ENCODE measurements around the gene HIPK2. TPM values are rescaled to one million over a fixed set of nuclear protein-coding genes. Genes with fewer than 3 reads are reported as not detected.

The HIPK2 gene
- polyA plus RNA-seq, 2 of the 4 experiments (the other 2 are of a cell fraction) = 11.3 to 12.1 TPM

DNA sequence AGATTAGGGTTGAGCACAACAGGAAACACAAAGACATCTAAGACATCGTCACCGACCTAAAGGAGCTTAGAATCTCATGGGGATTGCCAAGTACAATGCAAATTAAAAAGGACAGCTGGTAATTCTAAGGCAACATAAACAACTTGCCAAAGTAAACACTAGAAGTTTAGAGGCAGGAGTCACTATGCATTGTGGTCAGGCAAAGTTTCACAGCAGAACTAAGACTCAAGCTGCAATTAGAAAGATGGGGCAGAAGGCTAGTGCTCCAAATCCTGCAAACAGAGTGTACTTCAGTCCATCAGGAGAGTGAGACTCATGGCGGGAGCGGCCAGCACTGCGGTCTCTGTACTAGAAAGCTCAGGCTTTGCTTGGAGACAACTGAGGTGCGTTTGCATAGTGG, 52.7 kb downstream of the HIPK2 start:
- WGBS (ENCODE audit: missing lambda C conversion rate) = 77% methylated on average over 6 of the region's 6 CpGs
- TF ChIP-seq MYC (IDR thresholded peaks at IDR 0.05; ENCODE audit: borderline replicate concordance, low read length) (no peak), POLR2A (IDR thresholded peaks at IDR 0.05; ENCODE audit: low read length) (no peak), CHD2 (IDR thresholded peaks at IDR 0.05; ENCODE audit: low read length, partially characterized antibody) (no peak), RNF2 (IDR thresholded peaks at IDR 0.05; ENCODE audit: borderline replicate concordance, low read depth) (no peak), PHF8 (IDR thresholded peaks at IDR 0.05; ENCODE audit: borderline replicate concordance, low read depth) (no peak), FOXS1 (CRISPR knock-in tag; IDR thresholded peaks at IDR 0.05) (no peak), BHLHE40 (IDR thresholded peaks at IDR 0.05; ENCODE audit: low read depth, low read length) (no peak), CHD4 (IDR thresholded peaks at IDR 0.05; ENCODE audit: borderline replicate concordance) (no peak)
- Histone ChIP-seq H3K9me3 (no peaks in the 10 kb centered on the region), H3K27ac (peak overlapping the region; percentile 45 to 71; a peak in 5 of 6 replicates), H3K4me3 (no peak overlapping the region), H3K4me1 (peaks cover 79% of the 10 kb centered on the region), H3K4me2 (peak overlapping the region; percentile 46)
- ChIA-PET CTCF (interaction anchor here (0.6 to 1.2 kb wide), 3 partner anchors 13 to 132 kb away, joined by 3 read pairs; no protein-coding TSS in a partner anchor), POLR2A (no interaction called here)
- no peak for FAIRE-seq
- ATAC-seq = peak; percentile 24 to 42; a peak in 4 of 6 replicates
- no peak for DNase-seq (ENCODE audit: low read depth in 1 of 2, low spot score in 1 of 2)

DNA sequence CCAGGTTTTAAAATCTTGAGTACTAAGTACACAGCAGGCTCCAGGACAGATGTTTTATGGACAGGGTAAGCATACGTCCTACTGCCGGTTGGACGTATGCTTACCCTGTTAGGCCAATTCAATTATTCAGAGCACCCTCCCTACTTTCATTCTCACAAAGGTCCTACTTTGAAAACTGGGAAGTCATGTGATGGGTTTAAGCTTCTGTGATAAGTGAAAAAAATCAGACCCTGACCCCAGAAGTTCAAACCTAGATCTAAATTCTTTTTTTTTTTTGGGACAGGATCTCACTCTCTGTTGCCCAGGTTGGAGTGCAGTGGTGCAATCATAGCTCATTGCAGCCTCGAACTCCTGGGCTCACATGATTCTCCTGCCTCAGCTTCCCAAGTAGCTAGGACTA, 55.2 kb downstream of the HIPK2 start:
- Histone ChIP-seq H3K9me3 (no peaks in the 10 kb centered on the region), H3K4me2 (peak overlapping the region; percentile 54), H3K4me3 (no peak overlapping the region), H3K4me1 (peaks cover 75% of the 10 kb centered on the region), H3K27ac (peak overlapping the region; percentile 39 to 61; a peak in 5 of 6 replicates)
- POLR2A ChIA-PET = interaction anchor here (0.6 kb wide), 1 partner anchor 181 kb away, joined by 3 read pairs; no protein-coding TSS in a partner anchor
- DNase-seq (ENCODE audit: low read depth in 1 of 2, low spot score in 1 of 2) (no peak), ATAC-seq (no peak), FAIRE-seq (no peak)
- TF ChIP-seq, protein P1, sequence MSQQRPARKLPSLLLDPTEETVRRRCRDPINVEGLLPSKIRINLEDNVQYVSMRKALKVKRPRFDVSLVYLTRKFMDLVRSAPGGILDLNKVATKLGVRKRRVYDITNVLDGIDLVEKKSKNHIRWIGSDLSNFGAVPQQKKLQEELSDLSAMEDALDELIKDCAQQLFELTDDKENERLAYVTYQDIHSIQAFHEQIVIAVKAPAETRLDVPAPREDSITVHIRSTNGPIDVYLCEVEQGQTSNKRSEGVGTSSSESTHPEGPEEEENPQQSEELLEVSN (IDR thresholded peaks at IDR 0.05; ENCODE audit: borderline replicate concordance, low read depth) = no peak
- TF ChIP-seq KDM1A (IDR thresholded peaks at IDR 0.05; ENCODE audit: low read depth) (no peak), FOSB (CRISPR knock-in tag; IDR thresholded peaks at IDR 0.05) (no peak), HOXB13 (CRISPR knock-in tag; IDR thresholded peaks at IDR 0.05; ENCODE audit: low read depth) (no peak), BHLHE40 (IDR thresholded peaks at IDR 0.05; ENCODE audit: low read depth, low read length) (no peak), CBX2 (IDR thresholded peaks at IDR 0.05; ENCODE audit: borderline replicate concordance, low read depth) (no peak), POLR2A (IDR thresholded peaks at IDR 0.05; ENCODE audit: low read length) (no peak), NPAS2 (CRISPR knock-in tag; IDR thresholded peaks at IDR 0.05; ENCODE audit: borderline replicate concordance) (no peak), RARB (CRISPR knock-in tag; IDR thresholded peaks at IDR 0.05) (no peak), MAFK (IDR thresholded peaks at IDR 0.05; ENCODE audit: partially characterized antibody) (no peak), POLR2AphosphoS2 (conservative IDR thresholded peaks at IDR 0.05; ENCODE audit: low read length) (no peak)
- TF ChIP-seq, protein P2, sequence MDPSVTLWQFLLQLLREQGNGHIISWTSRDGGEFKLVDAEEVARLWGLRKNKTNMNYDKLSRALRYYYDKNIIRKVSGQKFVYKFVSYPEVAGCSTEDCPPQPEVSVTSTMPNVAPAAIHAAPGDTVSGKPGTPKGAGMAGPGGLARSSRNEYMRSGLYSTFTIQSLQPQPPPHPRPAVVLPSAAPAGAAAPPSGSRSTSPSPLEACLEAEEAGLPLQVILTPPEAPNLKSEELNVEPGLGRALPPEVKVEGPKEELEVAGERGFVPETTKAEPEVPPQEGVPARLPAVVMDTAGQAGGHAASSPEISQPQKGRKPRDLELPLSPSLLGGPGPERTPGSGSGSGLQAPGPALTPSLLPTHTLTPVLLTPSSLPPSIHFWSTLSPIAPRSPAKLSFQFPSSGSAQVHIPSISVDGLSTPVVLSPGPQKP (IDR thresholded peaks at IDR 0.05; ENCODE audit: low read depth, low read length) = no peak
- TF ChIP-seq, protein P3, sequence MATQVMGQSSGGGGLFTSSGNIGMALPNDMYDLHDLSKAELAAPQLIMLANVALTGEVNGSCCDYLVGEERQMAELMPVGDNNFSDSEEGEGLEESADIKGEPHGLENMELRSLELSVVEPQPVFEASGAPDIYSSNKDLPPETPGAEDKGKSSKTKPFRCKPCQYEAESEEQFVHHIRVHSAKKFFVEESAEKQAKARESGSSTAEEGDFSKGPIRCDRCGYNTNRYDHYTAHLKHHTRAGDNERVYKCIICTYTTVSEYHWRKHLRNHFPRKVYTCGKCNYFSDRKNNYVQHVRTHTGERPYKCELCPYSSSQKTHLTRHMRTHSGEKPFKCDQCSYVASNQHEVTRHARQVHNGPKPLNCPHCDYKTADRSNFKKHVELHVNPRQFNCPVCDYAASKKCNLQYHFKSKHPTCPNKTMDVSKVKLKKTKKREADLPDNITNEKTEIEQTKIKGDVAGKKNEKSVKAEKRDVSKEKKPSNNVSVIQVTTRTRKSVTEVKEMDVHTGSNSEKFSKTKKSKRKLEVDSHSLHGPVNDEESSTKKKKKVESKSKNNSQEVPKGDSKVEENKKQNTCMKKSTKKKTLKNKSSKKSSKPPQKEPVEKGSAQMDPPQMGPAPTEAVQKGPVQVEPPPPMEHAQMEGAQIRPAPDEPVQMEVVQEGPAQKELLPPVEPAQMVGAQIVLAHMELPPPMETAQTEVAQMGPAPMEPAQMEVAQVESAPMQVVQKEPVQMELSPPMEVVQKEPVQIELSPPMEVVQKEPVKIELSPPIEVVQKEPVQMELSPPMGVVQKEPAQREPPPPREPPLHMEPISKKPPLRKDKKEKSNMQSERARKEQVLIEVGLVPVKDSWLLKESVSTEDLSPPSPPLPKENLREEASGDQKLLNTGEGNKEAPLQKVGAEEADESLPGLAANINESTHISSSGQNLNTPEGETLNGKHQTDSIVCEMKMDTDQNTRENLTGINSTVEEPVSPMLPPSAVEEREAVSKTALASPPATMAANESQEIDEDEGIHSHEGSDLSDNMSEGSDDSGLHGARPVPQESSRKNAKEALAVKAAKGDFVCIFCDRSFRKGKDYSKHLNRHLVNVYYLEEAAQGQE (IDR thresholded peaks at IDR 0.05) = no peak
- TF ChIP-seq, protein P4, sequence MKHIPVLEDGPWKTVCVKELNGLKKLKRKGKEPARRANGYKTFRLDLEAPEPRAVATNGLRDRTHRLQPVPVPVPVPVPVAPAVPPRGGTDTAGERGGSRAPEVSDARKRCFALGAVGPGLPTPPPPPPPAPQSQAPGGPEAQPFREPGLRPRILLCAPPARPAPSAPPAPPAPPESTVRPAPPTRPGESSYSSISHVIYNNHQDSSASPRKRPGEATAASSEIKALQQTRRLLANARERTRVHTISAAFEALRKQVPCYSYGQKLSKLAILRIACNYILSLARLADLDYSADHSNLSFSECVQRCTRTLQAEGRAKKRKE (CRISPR knock-in tag; IDR thresholded peaks at IDR 0.05; ENCODE audit: low read depth) = no peak
- CTCF ChIA-PET = interaction anchor here (1.0 to 1.7 kb wide), 3 partner anchors 14 to 77 kb away, joined by 3 to 4 read pairs (median 3); no protein-coding TSS in a partner anchor
- 91% methylated on average over 4 of the region's 4 CpGs for WGBS (ENCODE audit: missing lambda C conversion rate)

All from A549 (cell line).